NCI-H2081 (cell line): ENCODE results near the gene NPPC.
A peak's percentile ranks its signal among the peaks of the same experiment; 100 is the strongest.

Experiments used
- DNase-seq, 2 experiments: peaks; one replicate each; lab custom pipeline; 2025; lab: John Stamatoyannopoulos, UW

NPPC gene

GRCh38 chr2:231935207-231935524 is 9.0 kb upstream of the NPPC start:
- DNase-seq = no peak

- no peak for DNase-seq
These were observed 8.4 kb upstream of the NPPC start for GRCh38 chr2:231934441-231935206.

- DNase-seq = no peak
These were observed 7.8 kb upstream of the NPPC start for GRCh38 chr2:231933916-231934401.

GRCh38 chr2:231932985-231933915 is 7.1 kb upstream of the NPPC start:
- no peak for DNase-seq

- no peak for DNase-seq
These were observed 6.4 kb upstream of the NPPC start for GRCh38 chr2:231932711-231932970.

GRCh38 chr2:231931481-231931915 is 5.3 kb upstream of the NPPC start:
- DNase-seq = no peak

GRCh38 chr2:231930593-231931281 is 4.5 kb upstream of the NPPC start:
- DNase-seq = no peak

- DNase-seq = no peak
These were observed 3.9 kb upstream of the NPPC start for GRCh38 chr2:231929961-231930592.

- no peak for DNase-seq
These were observed 2.9 kb upstream of the NPPC start for GRCh38 chr2:231928901-231929725.

GRCh38 chr2:231928481-231928880 is 2.3 kb upstream of the NPPC start:
- no peak for DNase-seq

- DNase-seq = no peak
These were observed 1.3 kb upstream of the NPPC start for GRCh38 chr2:231927566-231927890.

- DNase-seq = peak; percentile 43 to 48
These were observed 767 bp upstream of the NPPC start for GRCh38 chr2:231926761-231927565.

- peak; percentile 59 to 61 for DNase-seq
These were observed 655 bp downstream of the NPPC start for GRCh38 chr2:231925303-231926179.

GRCh38 chr2:231924889-231925275 is 1.3 kb downstream of the NPPC start:
- DNase-seq = no peak

GRCh38 chr2:231923951-231924888 is 2.0 kb downstream of the NPPC start:
- no peak for DNase-seq

GRCh38 chr2:231923010-231923344 is 3.2 kb downstream of the NPPC start:
- no peak for DNase-seq

- DNase-seq = no peak
These were observed 3.7 kb downstream of the NPPC start for GRCh38 chr2:231922311-231923009.

GRCh38 chr2:231920795-231921194 is 5.4 kb downstream of the NPPC start:
- DNase-seq = no peak
